Fibroblast of peridontal ligament (primary cell): Measurements from ENCODE around the gene NCAPD3.
"Not testable (repeated sequence)": the region's sequence is repeated elsewhere in the genome, so short reads cannot be mapped to it uniquely, and the experiment has no call there.

ENCODE experiments used
- DNase-seq: peaks from one replicate; pipeline ENCODE4 v3.0.0-alpha.2; 2010; ENCODE audit errors: extremely low read depth

Gene NCAPD3, protein sequence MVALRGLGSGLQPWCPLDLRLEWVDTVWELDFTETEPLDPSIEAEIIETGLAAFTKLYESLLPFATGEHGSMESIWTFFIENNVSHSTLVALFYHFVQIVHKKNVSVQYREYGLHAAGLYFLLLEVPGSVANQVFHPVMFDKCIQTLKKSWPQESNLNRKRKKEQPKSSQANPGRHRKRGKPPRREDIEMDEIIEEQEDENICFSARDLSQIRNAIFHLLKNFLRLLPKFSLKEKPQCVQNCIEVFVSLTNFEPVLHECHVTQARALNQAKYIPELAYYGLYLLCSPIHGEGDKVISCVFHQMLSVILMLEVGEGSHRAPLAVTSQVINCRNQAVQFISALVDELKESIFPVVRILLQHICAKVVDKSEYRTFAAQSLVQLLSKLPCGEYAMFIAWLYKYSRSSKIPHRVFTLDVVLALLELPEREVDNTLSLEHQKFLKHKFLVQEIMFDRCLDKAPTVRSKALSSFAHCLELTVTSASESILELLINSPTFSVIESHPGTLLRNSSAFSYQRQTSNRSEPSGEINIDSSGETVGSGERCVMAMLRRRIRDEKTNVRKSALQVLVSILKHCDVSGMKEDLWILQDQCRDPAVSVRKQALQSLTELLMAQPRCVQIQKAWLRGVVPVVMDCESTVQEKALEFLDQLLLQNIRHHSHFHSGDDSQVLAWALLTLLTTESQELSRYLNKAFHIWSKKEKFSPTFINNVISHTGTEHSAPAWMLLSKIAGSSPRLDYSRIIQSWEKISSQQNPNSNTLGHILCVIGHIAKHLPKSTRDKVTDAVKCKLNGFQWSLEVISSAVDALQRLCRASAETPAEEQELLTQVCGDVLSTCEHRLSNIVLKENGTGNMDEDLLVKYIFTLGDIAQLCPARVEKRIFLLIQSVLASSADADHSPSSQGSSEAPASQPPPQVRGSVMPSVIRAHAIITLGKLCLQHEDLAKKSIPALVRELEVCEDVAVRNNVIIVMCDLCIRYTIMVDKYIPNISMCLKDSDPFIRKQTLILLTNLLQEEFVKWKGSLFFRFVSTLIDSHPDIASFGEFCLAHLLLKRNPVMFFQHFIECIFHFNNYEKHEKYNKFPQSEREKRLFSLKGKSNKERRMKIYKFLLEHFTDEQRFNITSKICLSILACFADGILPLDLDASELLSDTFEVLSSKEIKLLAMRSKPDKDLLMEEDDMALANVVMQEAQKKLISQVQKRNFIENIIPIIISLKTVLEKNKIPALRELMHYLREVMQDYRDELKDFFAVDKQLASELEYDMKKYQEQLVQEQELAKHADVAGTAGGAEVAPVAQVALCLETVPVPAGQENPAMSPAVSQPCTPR (N-terminal part only)

DNA sequence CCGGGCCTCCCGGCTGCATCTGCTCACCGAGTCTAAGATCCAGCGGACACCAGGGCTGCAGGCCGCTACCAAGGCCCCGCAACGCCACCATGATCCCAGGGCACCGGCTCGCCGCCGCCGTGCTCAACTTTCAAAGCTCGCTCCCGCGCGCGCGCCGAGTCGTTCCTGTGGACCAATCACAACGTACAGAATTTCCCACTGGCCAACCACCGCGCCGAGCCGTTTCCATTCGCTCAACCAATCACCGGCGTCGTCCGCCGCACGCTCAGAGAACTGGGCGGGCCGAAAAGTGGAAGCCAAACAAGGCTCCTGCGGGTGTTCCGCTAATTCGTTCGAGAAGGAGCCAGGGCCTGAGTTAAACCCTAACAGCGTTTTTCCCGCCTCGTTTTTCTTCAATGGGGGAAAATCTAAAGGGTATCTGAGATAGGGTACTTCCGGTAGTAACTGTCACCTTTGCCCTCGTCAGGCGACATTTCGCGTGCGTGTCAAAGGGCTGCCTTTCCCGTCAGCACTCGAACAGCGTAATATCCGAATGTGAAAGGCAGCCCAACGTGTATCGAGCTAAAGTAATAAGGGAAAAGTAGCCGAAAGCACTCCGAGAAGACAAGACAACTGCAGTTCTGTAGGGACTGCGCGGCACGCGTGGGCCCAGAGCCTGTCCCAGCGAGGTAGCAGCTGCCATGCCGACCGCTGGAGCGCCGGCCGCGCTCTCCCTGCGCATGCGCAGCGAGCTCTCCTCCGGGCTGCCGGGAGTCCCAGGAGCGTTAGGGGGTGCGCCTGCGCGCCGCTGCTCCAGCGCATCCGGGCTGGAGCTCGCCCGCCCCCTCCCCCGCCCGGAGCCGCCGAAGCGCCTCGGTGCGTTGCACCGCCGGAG is at the start of gene NCAPD3, which contains the start of gene VPS26B:
TSS of gene NCAPD3 (minus strand) at position 132 of the 874 bp plus-strand sequence. CDS start at position 91, 41 bp downstream.
TSS of gene VPS26B (plus strand) at position 836 of the 874 bp plus-strand sequence. CDS start 452 bp downstream, outside the sequence.
- DNase-seq, result peak; percentile 94

DNA sequence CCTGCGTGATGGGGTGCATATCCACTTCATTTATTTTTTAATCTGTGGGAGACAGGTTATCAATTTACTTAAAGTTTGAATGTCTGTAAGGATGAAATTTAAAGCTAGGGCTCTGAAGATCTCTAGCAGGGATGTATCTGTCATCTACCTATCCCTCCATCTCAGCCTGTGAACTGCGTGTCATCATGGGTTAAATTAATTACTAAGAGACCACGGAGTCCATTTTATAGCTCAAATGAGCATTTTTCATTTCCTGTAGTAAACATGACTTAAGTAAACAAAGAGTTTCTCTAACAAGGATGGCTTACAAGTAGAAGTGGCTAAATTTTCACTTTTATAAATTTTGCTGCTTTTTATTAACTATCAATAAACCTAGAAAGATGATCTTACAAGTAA is 49.5 kb upstream of the NCAPD3 start:
- no peak for DNase-seq

DNA sequence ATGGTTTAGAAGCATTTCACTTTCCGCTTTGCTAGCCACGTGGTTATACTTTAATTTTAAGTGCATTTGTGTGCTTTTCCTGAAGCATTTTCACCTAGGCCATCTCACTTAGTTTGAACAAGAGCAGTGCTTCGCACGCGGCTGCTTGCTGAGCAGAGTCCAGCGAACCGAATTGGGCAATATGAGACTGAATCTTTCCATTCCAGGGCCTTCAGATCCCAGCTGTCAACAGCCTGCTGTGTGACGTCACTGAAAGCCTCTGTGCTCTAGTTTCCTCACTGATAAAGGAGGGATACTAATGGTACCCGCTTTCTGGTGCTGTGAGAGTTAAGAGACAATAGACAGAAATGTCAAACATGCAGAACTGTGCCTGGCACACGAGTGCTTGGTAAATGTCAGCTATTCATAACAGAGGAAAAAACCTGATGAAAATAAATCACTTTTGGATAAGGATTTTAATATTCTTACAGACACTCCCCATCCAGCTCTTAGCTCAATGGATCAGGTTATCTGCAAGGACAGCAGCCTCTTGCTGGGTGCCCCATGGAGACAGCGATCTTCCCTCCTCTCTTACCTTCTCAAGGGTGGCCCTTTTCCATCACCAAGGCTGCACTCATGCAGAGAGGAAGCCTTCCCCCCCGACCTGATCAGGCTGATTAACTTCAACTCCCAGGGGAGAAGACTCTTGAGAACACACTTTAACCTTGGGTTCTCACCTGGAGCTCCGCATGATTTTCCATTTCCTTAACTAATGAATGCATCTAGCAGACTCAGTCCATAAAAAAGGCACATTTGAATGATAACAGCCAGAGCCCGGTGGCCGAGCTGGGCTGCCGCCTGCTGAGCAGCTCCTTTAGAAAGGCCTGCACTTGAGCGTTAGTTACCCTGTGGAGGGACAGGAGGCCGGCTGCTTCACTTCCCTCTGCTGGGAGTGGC is 48.9 kb upstream of the NCAPD3 start:
- no peak for DNase-seq

DNA sequence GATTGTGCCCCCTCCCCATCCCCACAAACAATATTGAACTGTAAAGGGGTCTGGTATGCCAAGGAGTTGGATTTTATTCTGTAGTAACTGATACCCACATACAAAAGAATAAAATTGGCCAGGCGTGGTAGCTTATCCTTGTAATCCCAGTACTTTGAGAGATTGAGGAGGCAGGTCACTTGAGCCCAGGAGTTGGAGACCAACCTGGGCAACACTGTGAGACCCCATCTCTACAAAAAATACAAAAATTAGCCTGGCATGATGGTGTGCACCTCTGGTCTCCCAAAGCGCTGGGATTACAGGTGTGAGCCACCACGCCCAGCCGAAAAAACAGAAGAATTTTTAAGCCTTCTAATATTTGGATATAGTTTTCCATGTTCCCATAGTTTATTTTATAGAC is 48.2 kb upstream of the NCAPD3 start:
- no peak for DNase-seq

DNA sequence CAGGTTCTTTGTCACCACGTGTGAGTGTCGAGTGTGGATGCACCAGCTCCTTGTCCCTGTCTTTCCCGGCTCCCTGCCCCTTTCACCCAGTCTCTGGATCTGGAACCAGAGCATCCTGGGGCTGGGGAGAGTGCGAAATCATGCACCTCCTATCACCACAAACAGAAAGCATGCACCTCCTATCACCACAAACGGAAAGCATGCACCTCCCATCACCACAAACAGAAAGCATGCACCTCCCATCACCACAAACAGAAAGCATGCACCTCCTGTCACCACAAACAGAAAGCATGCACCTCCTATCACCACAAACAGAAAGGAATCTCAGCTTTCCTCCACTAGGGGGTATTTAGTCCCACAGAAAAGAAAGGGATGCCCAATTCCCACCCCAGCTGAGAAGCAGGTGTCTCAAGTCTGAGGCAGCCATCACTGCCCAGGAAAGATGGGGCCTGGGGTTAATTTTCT is 46.5 kb upstream of the NCAPD3 start:
- DNase-seq, result no peak

DNA sequence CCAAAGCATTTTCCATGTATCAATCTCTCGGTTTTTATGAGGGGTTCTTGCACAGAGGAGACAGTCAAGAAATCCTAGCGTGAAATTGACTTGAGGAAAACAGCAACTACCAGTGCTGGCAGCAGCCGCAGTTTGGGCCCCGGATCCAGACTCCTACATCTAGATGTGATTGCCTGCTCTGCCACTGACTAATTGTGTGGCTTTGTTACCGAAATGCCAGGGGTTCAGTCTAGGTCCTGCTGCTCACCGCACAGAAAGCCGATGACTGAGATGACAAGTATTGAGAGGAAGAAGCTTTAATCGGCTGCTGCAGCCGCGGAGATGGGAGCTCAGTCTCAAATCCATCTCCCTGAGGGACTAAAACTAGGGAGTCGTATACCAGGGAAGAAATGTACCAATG is 44.2 kb upstream of the NCAPD3 start:
- no peak for DNase-seq

DNA sequence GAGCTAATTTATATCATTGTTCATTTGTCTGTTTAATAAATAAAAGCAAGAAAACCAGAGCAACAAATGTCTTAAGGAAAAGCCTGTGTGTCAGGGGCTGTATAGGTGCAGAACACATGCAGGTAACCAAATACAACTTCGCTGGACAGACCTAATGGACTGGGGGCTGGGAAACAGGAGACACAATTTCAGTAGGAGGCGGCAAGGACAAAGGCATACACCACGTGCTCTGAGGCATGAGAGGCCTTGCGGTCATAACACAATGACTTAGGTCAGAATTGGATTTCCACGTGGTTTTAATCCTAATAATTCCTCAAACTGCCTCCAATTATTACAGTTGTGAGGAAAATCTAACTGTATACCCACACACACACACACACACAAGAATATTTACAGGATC is 43.7 kb upstream of the NCAPD3 start:
- no peak for DNase-seq

DNA sequence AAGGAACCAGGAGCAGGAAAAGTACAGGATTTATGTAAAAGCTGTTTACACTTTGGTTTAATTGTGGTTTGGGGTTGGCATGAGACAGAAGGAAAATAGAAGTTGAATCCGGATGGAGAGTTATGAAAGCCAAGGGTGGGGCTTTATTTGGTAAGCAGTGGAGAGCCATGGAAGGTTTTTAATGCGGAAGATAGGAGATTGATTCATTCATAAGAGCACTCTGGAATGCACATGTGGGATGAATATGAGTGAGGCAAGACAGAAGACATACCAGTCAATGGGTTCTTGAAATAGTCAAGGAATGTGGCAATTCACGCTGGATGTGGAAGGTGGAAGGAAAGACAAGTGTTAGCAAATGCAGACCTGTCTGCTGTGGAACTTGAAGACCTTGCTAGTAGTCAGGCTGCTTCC is 43.1 kb upstream of the NCAPD3 start:
- DNase-seq, result peak; percentile 93

DNA sequence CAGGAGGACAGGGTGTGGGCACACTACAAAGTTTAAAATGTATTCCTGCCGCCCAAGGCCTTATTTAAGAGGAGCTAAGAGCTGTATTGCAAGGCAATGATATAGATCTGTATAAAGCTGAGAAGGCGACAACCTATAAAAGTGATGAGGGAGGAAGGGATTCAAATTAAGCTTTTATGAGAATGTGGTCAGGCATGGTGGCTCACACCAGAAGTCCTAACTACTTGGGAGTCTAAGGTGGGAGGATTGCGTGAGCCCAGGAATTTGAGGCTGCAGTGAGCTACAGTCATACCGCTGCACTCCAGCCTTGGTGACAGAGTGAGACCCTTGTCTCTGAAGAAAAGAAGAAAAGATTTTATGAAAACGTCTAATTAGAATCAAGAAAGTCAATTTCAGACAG is 42.7 kb upstream of the NCAPD3 start:
- DNase-seq, result peak; percentile 6

DNA sequence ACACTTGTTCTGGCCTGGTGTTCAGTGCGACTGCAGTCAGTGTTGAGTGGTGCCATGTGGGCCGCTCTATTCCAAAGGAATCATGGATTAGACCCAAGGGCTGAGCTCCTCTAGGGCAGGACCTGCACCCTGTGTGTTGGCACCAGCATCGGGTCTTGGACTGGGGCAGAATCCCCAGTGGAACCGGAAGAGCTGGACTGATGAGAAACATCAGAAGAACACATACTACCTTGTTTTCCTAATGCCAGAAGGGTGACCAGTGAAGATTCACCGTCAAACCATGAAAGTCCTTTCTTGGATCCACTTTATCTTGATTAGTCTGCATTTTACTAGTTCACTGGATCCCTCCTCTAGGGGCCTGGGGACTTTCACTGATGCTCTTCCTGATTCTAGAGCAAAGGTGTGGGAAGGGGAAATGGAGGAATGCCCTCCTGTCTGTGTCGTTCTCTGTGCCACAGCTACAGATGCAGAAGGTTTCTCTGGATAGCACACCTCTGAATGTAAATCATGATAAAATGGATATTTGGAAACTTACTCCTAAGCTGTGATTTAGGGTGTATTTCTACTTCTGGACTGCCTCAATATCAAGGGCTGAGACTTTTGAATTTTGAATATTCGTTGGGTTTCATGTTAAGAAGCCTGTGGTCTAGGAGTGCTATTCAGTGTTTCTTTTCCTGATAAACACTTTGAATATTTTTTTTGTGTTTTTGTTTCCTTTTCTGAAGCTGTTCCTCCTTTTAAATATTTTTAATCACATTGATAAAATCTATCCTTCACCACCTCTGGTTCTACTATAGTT is 41.4 kb upstream of the NCAPD3 start:
- DNase-seq, result no peak

DNA sequence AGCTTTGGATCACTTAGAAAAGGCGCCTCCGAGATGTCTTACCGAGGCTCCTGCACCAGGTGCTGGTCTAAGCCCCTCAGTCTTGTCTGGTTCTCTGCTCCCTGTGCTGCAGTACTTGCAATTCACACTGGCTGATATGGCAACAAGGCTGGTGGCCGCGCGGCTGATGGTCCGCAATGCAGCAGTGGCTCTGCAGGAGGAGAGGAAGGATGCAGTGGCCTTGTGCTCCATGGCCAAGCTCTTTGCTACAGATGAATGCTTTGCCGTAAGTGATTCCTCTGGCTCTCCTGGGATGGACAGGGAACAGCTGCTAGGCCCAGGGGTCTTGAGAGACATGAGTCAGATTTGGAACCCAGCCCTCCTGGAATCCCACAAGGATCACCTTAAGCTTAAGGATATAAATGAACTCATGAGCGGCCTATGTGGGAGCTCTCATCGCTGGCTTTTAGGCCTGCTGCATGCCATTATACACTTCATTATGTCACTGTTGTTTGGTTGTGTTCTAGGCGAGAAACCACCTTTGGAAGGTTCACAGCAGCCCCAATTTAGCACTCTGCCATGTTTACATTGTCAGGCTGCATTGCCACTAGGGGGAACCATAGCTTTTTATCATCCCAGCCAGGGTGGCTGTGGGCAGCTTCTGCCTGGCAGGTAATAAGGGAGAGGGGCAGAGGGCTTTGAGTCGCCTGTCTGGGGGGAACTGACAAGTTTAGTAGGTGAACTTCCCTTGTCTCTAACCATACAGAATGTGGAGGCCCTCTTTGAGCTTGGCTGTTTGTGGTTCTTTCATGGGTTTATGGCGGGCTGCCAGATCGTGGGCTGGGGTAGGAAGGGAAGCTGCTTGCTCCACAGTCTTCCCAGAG is 38.1 kb upstream of the NCAPD3 start:
- DNase-seq, result peak; percentile 16

DNA sequence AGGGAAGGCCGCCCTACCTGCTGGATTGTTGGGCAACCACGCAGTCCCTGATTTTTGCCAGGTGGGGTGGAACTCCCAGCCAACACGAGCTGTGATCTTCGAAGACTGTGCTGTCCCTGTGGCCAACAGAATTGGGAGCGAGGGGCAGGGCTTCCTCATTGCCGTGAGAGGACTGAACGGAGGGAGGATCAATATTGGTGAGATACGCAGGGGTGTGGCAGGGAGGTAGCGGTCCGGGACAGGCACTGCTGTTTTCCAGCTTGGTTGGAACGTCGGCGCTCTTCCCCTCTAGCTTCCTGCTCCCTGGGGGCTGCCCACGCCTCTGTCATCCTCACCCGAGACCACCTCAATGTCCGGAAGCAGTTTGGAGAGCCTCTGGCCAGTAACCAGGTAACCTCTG is 37.2 kb upstream of the NCAPD3 start:
- no peak for DNase-seq

DNA sequence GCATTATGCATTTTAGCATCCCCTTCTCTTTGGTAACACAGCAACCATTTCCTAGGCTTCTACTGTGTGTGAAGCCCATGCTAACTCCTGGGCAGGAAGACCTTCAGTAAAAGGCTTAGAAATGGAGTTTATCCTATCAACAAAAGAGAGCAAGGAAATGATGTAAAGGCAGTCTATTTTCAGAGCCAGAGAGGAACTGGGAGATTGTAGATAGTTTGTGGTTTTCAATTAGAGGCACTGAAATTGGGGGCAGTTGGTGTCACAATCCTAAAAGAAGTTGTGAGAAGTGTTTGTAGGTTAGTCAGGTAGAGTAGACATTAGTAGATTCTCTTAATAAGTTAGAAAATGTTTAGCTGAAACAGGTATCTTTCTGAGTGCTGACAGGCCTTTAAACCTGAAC is 36.7 kb upstream of the NCAPD3 start:
- no peak for DNase-seq

DNA sequence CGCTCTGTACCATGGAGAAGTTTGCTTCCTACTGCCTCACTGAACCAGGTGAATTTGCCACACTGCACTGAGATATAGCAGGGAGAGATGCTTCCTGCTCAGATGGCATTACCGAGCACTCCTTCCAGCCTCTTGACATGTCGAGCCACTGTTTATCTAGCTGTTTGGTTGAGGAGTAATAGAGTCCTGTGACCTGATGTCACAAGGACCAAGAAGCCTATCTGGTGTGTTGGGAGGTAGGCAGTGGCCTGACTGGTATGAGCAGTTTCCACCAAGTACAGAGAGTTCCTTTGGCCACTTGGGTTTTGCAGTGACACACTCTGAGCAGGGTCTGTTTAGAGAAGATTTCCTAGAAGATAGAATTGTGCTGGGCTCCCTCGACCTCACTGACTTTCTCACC is 34.8 kb upstream of the NCAPD3 start:
- no peak for DNase-seq

DNA sequence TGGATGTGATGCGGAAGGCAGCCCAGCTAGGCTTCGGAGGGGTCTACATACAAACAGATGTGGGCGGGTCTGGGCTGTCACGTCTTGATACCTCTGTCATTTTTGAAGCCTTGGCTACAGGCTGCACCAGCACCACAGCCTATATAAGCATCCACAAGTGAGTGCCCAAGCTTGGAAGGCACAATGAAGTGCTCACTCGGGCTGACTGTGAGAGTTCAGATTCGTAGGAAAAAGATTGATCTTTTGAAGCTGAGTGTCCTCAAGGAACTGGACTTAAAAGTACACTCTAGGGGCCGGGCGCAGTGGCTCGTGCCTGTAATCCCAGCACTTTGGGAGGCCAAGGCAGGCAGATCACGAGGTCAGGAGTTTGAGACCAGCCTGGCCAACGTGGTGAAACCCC is 33.3 kb upstream of the NCAPD3 start:
- DNase-seq, result no peak

DNA sequence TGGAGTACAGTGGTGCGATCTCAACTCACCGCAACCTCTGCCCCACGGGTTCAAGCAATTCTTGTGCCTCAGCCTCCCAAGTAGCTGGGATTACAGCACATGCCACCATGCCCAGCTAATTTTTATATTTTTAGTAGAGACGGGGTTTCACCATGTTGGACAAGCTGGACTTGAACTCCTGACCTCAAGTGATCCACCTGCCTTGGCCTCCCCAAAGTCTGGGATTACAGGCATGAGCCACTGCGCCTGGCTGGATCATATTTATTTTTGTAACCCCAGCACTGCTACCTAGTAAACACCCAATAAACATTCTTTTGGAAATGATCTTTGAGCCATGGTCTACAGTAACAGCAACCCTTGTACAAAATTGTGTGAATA is 31.4 kb upstream of the NCAPD3 start:
- not testable (repeated sequence) for DNase-seq

DNA sequence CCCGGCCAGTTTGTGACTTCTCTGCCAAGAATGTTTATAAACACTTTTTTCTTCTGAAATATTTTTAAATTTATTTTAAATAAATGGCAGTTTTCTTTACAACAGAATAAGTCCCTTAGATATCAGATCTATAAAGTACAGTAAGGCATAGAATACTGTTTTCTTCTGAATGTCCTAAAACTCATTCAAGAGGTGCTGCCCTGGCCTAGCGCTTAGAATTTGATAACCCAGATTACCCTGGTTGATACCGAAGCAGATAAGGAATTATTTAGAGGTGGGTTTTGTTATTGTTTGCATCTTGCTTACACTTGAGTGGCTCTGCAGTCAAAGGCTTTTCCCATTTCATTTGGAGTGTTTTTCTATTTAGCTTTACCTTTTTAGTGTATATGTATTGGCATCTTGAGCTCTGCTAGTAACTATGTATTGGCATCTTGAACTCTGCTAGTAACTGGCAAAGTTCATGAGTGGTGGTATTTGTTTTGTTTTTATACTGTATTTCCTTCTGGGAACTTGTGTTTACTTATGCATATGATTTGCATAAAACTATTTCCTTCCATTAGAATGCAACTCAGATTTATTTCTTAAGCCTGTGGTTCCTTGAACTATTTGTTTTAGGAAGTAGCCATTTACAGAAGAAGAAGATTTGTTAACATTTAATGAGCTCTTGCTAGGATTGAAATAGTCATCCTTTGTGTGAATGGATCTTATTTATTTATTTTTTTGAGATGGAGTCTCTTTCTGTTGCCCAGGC is 30.8 kb upstream of the NCAPD3 start:
- DNase-seq, result no peak
